Measurements from ENCODE around the gene CREB3L2. TPM values are rescaled to one million over a fixed set of nuclear protein-coding genes. Genes with fewer than 3 reads are reported as not detected.

CREB3L2 gene
- total and polyA plus RNA-seq, 2 of the 4 experiments (the other 2 are of a cell fraction), result 42.3 to 57.9 TPM

DNA sequence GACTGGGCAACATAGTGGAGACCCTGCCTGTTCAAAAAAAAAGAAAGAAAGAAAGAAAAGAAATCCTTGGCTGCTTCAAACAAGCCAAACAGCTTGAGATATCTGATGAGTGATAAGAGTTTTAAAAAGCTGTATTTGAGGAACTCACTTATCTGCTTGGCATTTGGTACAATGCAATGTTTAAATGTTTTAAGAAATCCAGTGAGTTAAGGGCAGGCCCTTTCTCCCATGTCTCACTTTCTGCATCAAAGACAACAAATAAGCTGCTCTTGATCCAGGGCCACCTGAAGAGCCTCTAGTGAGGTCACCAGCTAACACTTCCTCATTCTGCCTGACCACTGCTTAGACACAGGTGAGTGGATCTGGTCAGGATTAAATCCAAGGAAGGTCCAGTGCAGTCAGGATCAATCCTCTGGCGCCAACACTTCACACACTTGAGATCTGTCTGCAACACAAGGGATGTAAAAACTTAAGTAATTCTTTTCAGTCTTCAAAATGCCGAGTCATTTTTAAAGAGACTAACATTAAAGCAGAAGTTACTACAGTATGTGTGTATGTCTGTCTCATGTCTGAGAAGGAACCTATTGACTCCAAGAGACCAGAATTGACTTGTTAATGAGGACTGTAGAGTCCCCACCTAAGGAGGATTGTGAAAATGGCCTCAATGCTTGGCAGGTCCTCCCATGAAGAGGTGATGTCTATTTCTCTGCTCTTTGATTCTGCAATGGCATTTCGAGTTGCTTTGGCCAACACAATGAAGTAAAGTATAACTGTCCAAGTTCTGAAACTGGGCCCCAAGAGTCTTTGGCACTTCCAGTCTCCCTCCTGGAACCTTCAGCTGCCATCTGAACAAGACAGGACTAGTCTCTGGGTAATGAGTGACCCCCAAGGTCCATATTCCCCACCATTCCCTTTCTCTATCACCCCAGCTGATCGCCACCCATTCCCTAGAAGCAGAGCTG is 43.1 kb downstream of the CREB3L2 start:
- no peak overlapping the region for H4K8ac ChIP-seq (ENCODE audit: low read depth in 2 of 2, low read length in 2 of 2)
- H3K23ac ChIP-seq (ENCODE audit: low read depth, low read length), result 0 out of 2 replicates have a peak overlapping the region, but pooled peaks have one; percentile 29
- dilution Hi-C loops (cut with HindIII; ENCODE audit: low sequenced_read_pairs, unreplicated experiment) (no loop called here), in situ Hi-C loops (cut with MboI; ENCODE audit: low sequenced_read_pairs) (no loop called here), intact Hi-C loops (cut with micrococcal nuclease) (no loop called here)
- ChIA-PET CTCF (no interaction called here), POLR2A (ENCODE audit: unreplicated experiment) (no interaction called here)
- no peak overlapping the region for H2AFZ ChIP-seq (replicated peaks; ENCODE audit: low read length, poor library complexity)
- H3K79me1 ChIP-seq (ENCODE audit: low read depth in 1 of 2, low read length in 2 of 2), result peaks cover 51 to 90% of the 10 kb centered on the region in 2 experiments
- no peak overlapping the region for H3K9ac ChIP-seq (ENCODE audit: low read depth, low read length)
- TF ChIP-seq MXI1 (IDR thresholded peaks at IDR 0.05; ENCODE audit: borderline replicate concordance, low read depth, low read length), result no peak
- no peak for TF ChIP-seq POLR2A (IDR thresholded peaks at IDR 0.05; ENCODE audit: low read depth, low read length)
- no peak for TF ChIP-seq RFX5 (IDR thresholded peaks at IDR 0.05; ENCODE audit: low read depth, low read length)
- peak; percentile 71 for TF ChIP-seq NFE2L2 (IDR thresholded peaks at IDR 0.05; ENCODE audit: low read depth, low read length)
- no peak overlapping the region for H2BK20ac ChIP-seq (ENCODE audit: low read depth, low read length)
- H3K27me3 ChIP-seq (ENCODE audit: control insufficient read depth, insufficient read depth, low read length), result no peaks in the 10 kb centered on the region
- H4K91ac ChIP-seq (ENCODE audit: insufficient read depth, low read depth, low read length), result peak overlapping the region; percentile 43
- peaks cover 78% of the 10 kb centered on the region for H4K20me1 ChIP-seq (ENCODE audit: insufficient read depth, low read length)
- 0 out of 2 replicates have a peak overlapping the region, but pooled peaks have one; percentile 10 for H3K14ac ChIP-seq (replicated peaks; ENCODE audit: low read depth, low read length)
- WGBS, 2 experiments (ENCODE audit: extremely low coverage in 2 of 2, insufficient read length in 1 of 2), result 100% methylated on average over 1 of the region's 4 CpGs; no CpG with 5 or more reads in 1 of the 2 experiments
- H3K36me3 ChIP-seq (ENCODE audit: control insufficient read depth, insufficient read depth, low read length), result peaks cover 10% of the 10 kb centered on the region
- H3K4ac ChIP-seq (ENCODE audit: low read depth, low read length), result peak overlapping the region; percentile 44; the same call in 1 of the 2 replicates
- no peak for DNase-seq
- H3K27ac ChIP-seq (ENCODE audit: insufficient read depth, low read length), result no peak overlapping the region
- ATAC-seq (ENCODE audit: low read depth), result no peak
- no peak overlapping the region for H2AK5ac ChIP-seq (ENCODE audit: low read depth, low read length)
- no peak overlapping the region for H3K4me3 ChIP-seq (ENCODE audit: insufficient read depth, low read depth, low read length)
- H2AK9ac ChIP-seq (replicated peaks; ENCODE audit: low read depth, low read length, poor library complexity), result no peak overlapping the region
- peak overlapping the region; percentile 65 for H2BK5ac ChIP-seq (ENCODE audit: low read depth, low read length, poor library complexity, severe bottlenecking)
- H3K4me2 ChIP-seq (ENCODE audit: low read depth, low read length), result no peak overlapping the region
- peaks cover 27% of the 10 kb centered on the region for H3K4me1 ChIP-seq (ENCODE audit: control insufficient read depth, insufficient read depth, low read length)
- H4K5ac ChIP-seq (ENCODE audit: low read depth, low read length), result no peak overlapping the region
- H3K9me1 ChIP-seq (ENCODE audit: insufficient read depth, low read length), result peaks cover 45% of the 10 kb centered on the region
- H2BK15ac ChIP-seq (ENCODE audit: low read depth, low read length), result peak overlapping the region; percentile 9; the same call in 2 of the 3 replicates
- H3K56ac ChIP-seq (ENCODE audit: extremely low read depth, insufficient read depth, low read length), result no peak overlapping the region
- no peak overlapping the region; the same call in 1 of the 2 replicates for H2BK120ac ChIP-seq (ENCODE audit: low read depth, low read length)
- H3K18ac ChIP-seq (ENCODE audit: low read depth, low read length), result no peak overlapping the region
- no TSS peak for BruUV-seq (replicated peaks)
- no peaks in the 10 kb centered on the region for H3K9me3 ChIP-seq (ENCODE audit: control insufficient read depth, insufficient read depth, low read length)
